HepG2 (cell line): ENCODE results near the gene TOP1. TPM values are rescaled to one million over a fixed set of nuclear protein-coding genes. Genes with fewer than 3 reads are reported as not detected.

ENCODE experiments used
- ATAC-seq: fragments of 200-7000 bp; cut with Tn5 transposase; 3 replicates; pipeline ENCODE4 v1.9.1; 2020; ENCODE audit warnings: mild to moderate bottlenecking, moderate library complexity
- BruUV-seq: library from RNA; stranded (reverse); fragments of 400-500 nt; replicated peaks from 2 replicates; lab custom pipeline; 2021; lab: Mats Ljungman, UMichigan
- CTCF ChIA-PET: fragments of 300-600 bp; formaldehyde crosslinking; extraction: SDS; loops from one replicate; lab custom pipeline; 2021; ENCODE audit warnings: low total read pairs, inconsistent platforms, low intra/inter-chr PET ratio; lab: Yijun Ruan, JAX
- POLR2A ChIA-PET: fragments of 350-600 bp; sonication (Branson Sonifier 250); formaldehyde crosslinking; loops from one replicate; lab custom pipeline; 2020; ENCODE audit warnings: antibody characterized with exemption, inconsistent platforms; lab: Yijun Ruan, JAX
- DNase-seq: peaks from one replicate; pipeline ENCODE4 v3.0.0-alpha.2; 2015; ENCODE audit warnings: low spot score
- FAIRE-seq: peaks from 3 replicates; lab custom pipeline; 2011; peaks lifted over from hg19 to GRCh38; lab: Jason Lieb, UNC
- H2AFZ ChIP-seq: one replicate; pipeline ENCODE4 v1.6.1; 2011; ENCODE audit warnings: low read length, inconsistent platforms
- H3K27ac ChIP-seq: fragments of 300-600 bp; 3 replicates; pipeline ENCODE4 v1.8.0; 2011; ENCODE audit warnings: mixed run types, mild to moderate bottlenecking, mixed read lengths, low read length, inconsistent platforms; ENCODE audit not compliant: insufficient read depth; ENCODE audit errors: extremely low read length
- H3K27me3 ChIP-seq, 2 experiments: fragments of 200-600 bp in 1 of 2; 2 replicates in 1 of 2; 3 replicates in 1 of 2; pipeline versions ENCODE4 v1.6.0 to v1.8.0; 2011; ENCODE audit warnings: low read length in 2 of 2, mild to moderate bottlenecking in 2 of 2, moderate library complexity in 2 of 2, inconsistent platforms in 1 of 2; ENCODE audit not compliant: insufficient read depth in 2 of 2, control insufficient read depth in 1 of 2
- H3K36me3 ChIP-seq, 2 experiments: fragments of 200-600 bp in 1 of 2; replicated peaks in 1 of 2; 2 replicates in 1 of 2; 3 replicates in 1 of 2; pipeline versions ENCODE4 v1.5.1 to v1.8.0; 2011; ENCODE audit warnings: low read length in 2 of 2, inconsistent platforms in 1 of 2; ENCODE audit not compliant: insufficient read depth in 2 of 2, control insufficient read depth in 1 of 2
- H3K4me1 ChIP-seq: 2 replicates; pipeline ENCODE4 v1.5.1; 2012; ENCODE audit warnings: low read length, inconsistent platforms; ENCODE audit not compliant: insufficient read depth
- H3K4me2 ChIP-seq: 2 replicates; pipeline ENCODE4 v1.6.0; 2011; ENCODE audit warnings: low read depth, low read length, inconsistent platforms
- H3K4me3 ChIP-seq, 3 experiments: fragments of 200-600 bp in 1 of 3; sonication (generic), shearing (Covaris generic) in 1 of 3; replicated peaks in 1 of 3; 2 replicates each; pipeline ENCODE4 v1.5.1; 2011 to 2016; ENCODE audit warnings: low read length in 3 of 3, inconsistent platforms in 2 of 3, low read depth in 2 of 3, mild to moderate bottlenecking in 2 of 3, control low read depth in 1 of 3, mixed read lengths in 1 of 3; ENCODE audit not compliant: insufficient read depth in 1 of 3
- H3K79me2 ChIP-seq: one replicate; pipeline ENCODE4 v1.6.1; 2011; ENCODE audit warnings: low read length, inconsistent platforms; ENCODE audit not compliant: insufficient read depth
- H3K9ac ChIP-seq: 2 replicates; pipeline ENCODE4 v1.6.0; 2011; ENCODE audit warnings: mild to moderate bottlenecking, low read depth, low read length, inconsistent platforms; ENCODE audit not compliant: insufficient read depth
- H3K9me3 ChIP-seq: 2 replicates; pipeline ENCODE4 v1.5.1; 2012; ENCODE audit warnings: mild to moderate bottlenecking, low read length
- H4K20me1 ChIP-seq: 2 replicates; pipeline ENCODE4 v1.6.0; 2011; ENCODE audit warnings: inconsistent platforms, mild to moderate bottlenecking, low read length, moderate library complexity; ENCODE audit not compliant: insufficient read depth
- LCORL ChIP-seq, 2 experiments: fragments of 450-650 bp in 1 of 2; sonication (generic) in 1 of 2; formaldehyde crosslinking in 1 of 2; IDR thresholded peaks; 2 replicates each; pipeline versions ENCODE4 v1.5.0 to v1.6.1; 2017 to 2020; ENCODE audit warnings: antibody characterized with exemption in 1 of 2, missing genetic modification reagents in 1 of 2
- MAFG ChIP-seq: sonication (generic); formaldehyde crosslinking; IDR thresholded peaks from 2 replicates; pipeline ENCODE4 v1.5.1; 2020; ENCODE audit warnings: mild to moderate bottlenecking, missing genetic modification reagents
- MAZ ChIP-seq, 2 experiments: sonication (generic) in 1 of 2; formaldehyde crosslinking in 1 of 2; IDR thresholded peaks; 2 replicates each; pipeline versions ENCODE4 v1.5.0 to v1.6.1; 2012 to 2020; ENCODE audit warnings: low read depth in 2 of 2, mild to moderate bottlenecking in 2 of 2, borderline replicate concordance in 1 of 2, improper control_type of control experiment in 1 of 2, low read length in 1 of 2, missing genetic modification reagents in 1 of 2, moderate library complexity in 1 of 2
- MBNL3 ChIP-seq: fragments of 250-450 bp; sonication (Bioruptor Pico); conservative IDR thresholded peaks from 2 replicates; pipeline ENCODE4 v1.8.0; 2022; ENCODE audit warnings: mild to moderate bottlenecking, inconsistent platforms
- MYNN ChIP-seq: sonication (generic); formaldehyde crosslinking; IDR thresholded peaks from 2 replicates; pipeline ENCODE4 v1.4.0; 2020; ENCODE audit warnings: mild to moderate bottlenecking, low read depth, missing genetic modification reagents
- POLR2AphosphoS2 ChIP-seq: IDR thresholded peaks from 2 replicates; pipeline ENCODE4 v1.6.1; 2011; ENCODE audit warnings: low read depth, low read length, improper control_type of control experiment
- RBM39 ChIP-seq: fragments of 200-400 bp; formaldehyde crosslinking; IDR thresholded peaks from one replicate; pipeline ENCODE4 v1.6.1; 2018; ENCODE audit warnings: antibody characterized with exemption, mild to moderate bottlenecking, low read depth, low read length; ENCODE audit not compliant: poor library complexity, severe bottlenecking
- SOX6 ChIP-seq, 2 experiments: fragments of 450-650 bp in 1 of 2; sonication (generic) in 1 of 2; formaldehyde crosslinking in 1 of 2; IDR thresholded peaks; 2 replicates each; pipeline versions ENCODE4 v1.4.0 to v1.6.1; 2017 to 2020; ENCODE audit warnings: antibody characterized with exemption in 1 of 2, mild to moderate bottlenecking in 1 of 2, missing genetic modification reagents in 1 of 2
- SP4 ChIP-seq: sonication (generic); formaldehyde crosslinking; IDR thresholded peaks from 2 replicates; pipeline ENCODE4 v1.8.1; 2023; ENCODE audit warnings: mild to moderate bottlenecking, missing genetic modification reagents
- ZGPAT ChIP-seq: IDR thresholded peaks from 2 replicates; pipeline ENCODE4 v1.6.1; 2016; ENCODE audit warnings: mild to moderate bottlenecking
- ZNF225 ChIP-seq: sonication (generic); formaldehyde crosslinking; IDR thresholded peaks from 2 replicates; pipeline ENCODE4 v1.4.0; 2020; ENCODE audit warnings: mild to moderate bottlenecking, missing genetic modification reagents
- ZNF503 ChIP-seq: sonication (generic); formaldehyde crosslinking; IDR thresholded peaks from 2 replicates; pipeline ENCODE4 v1.4.0; 2020; ENCODE audit warnings: missing genetic modification reagents
- ZNF557 ChIP-seq: sonication (generic); formaldehyde crosslinking; IDR thresholded peaks from 2 replicates; pipeline ENCODE4 v1.4.0; 2020; ENCODE audit warnings: missing genetic modification reagents
- ZNF740 ChIP-seq: sonication (generic); formaldehyde crosslinking; IDR thresholded peaks from 2 replicates; pipeline ENCODE4 v1.4.0; 2020; ENCODE audit warnings: missing genetic modification reagents
- ZNF782 ChIP-seq: sonication (generic); formaldehyde crosslinking; IDR thresholded peaks from 2 replicates; pipeline ENCODE4 v1.4.0; 2020; ENCODE audit warnings: missing genetic modification reagents, mild to moderate bottlenecking, borderline replicate concordance
- ZXDC ChIP-seq: sonication (generic); formaldehyde crosslinking; IDR thresholded peaks from 2 replicates; pipeline ENCODE4 v1.5.0; 2020; ENCODE audit warnings: mild to moderate bottlenecking, missing genetic modification reagents
- WGBS: methylation state at CpG from one replicate; pipeline ENCODE4 v1.1.6; 2017; ENCODE audit warnings: low lambda C conversion rate; 5-methylcytosine and 5-hydroxymethylcytosine counted together
- in situ Hi-C: cut with HindIII; loops from 2 replicates; pipeline ENCODE4 v1.10.0; 2017; ENCODE audit warnings: low pct_unique_long_range_greater_than_20kb; ENCODE audit not compliant: extremely low pct_ligation_motif_present
- intact Hi-C: fragments of 100-400 bp; cut with micrococcal nuclease; formaldehyde crosslinking; loops from one replicate; pipeline ENCODE4 v1.10.0; 2022; ENCODE audit not compliant: unreplicated experiment
- polyA plus RNA-seq, 8 experiments: library from polyadenylated mRNA; depleted of rRNA in 3 of 8; stranded (reverse) in 7 of 8; unstranded in 1 of 8; fragments of >200 nt; fragmentation: Illumina TruSeq in 4 of 8; extraction: Trizol in 4 of 8; gene quantifications; 2 replicates each; pipeline versions ENCODE4 v1.2.1 to v1.2.3, GENCODE V29; 2011 to 2016; ENCODE audit warnings: low read depth in 4 of 8, missing spikeins in 1 of 8, mixed read lengths in 1 of 8; ENCODE audit not compliant: insufficient read depth in 1 of 8
- total RNA-seq, 5 experiments: library from RNA; depleted of rRNA; stranded (reverse); fragments of >200 nt; fragmentation: Illumina TruSeq; extraction: Trizol; gene quantifications; 2 replicates each; pipeline ENCODE4 v1.2.3, GENCODE V29; 2016; ENCODE audit warnings: low read depth in 1 of 5

TOP1 gene
- total and polyA plus RNA-seq, 2 of the 13 experiments (the other 11 are each of a cell fraction or from before 2014, with no cell fraction given): 10.2 to 19.4 TPM

- Histone ChIP-seq H3K36me3 (peaks cover 9 to 17% of the 10 kb centered on the region in 2 experiments), H2AFZ (no peak overlapping the region), H3K4me3 (peak overlapping the region in 1 of 3 experiments; percentile 37; a peak in 2 of 6 replicates), H3K27ac (peak overlapping the region; percentile 64), H3K9me3 (no peaks in the 10 kb centered on the region), H3K4me1 (peaks cover 52% of the 10 kb centered on the region), H3K4me2 (peak overlapping the region; percentile 97), H3K27me3 (no peaks in the 10 kb centered on the region), H3K79me2 (peaks cover 88% of the 10 kb centered on the region), H4K20me1 (peaks cover 14% of the 10 kb centered on the region), H3K9ac (peak overlapping the region; percentile 96)
- POLR2A ChIA-PET: interaction anchor here (1.7 kb wide), 1 partner anchor 199 kb away, joined by 6 read pairs; the partner anchor contains the start of gene LPIN3
- ATAC-seq (peak; percentile 6), FAIRE-seq (no peak), DNase-seq (peak; percentile 49)
- no TSS peak for BruUV-seq
- in situ Hi-C loops (no loop called here), intact Hi-C loops (no loop called here)
- 69% methylated on average over 6 of the region's 8 CpGs for WGBS
- CTCF ChIA-PET: no interaction called here
- TF ChIP-seq ZNF782 (CRISPR knock-in tag) (no peak), POLR2AphosphoS2 (no peak), LCORL (IDR thresholded peaks at IDR 0.05) (no peak), LCORL (CRISPR knock-in tag; IDR thresholded peaks at IDR 0.05) (0 out of 2 replicates have a peak, but pooled peaks have one; percentile 41), SOX6 (IDR thresholded peaks at IDR 0.05) (no peak), SOX6 (CRISPR knock-in tag; IDR thresholded peaks at IDR 0.05) (0 out of 2 replicates have a peak, but pooled peaks have one; percentile 7), SP4 (peak; percentile 49), ZNF503 (CRISPR knock-in tag) (no peak), ZNF225 (CRISPR knock-in tag) (0 out of 2 replicates have a peak, but pooled peaks have one; percentile 11), RBM39 (peak; percentile 20), MBNL3 (no peak), ZXDC (CRISPR knock-in tag) (no peak), ZNF740 (CRISPR knock-in tag) (0 out of 2 replicates have a peak, but pooled peaks have one; percentile 52), ZGPAT (CRISPR knock-in tag) (no peak), MYNN (CRISPR knock-in tag) (no peak), MAFG (CRISPR knock-in tag) (peak; percentile 53; the same call in 1 of the 2 replicates), MAZ (IDR thresholded peaks at IDR 0.05; ENCODE audit: borderline replicate concordance, low read depth, low read length) (no peak), MAZ (CRISPR knock-in tag; IDR thresholded peaks at IDR 0.05; ENCODE audit: low read depth) (no peak), ZNF557 (CRISPR knock-in tag) (no peak)
These were observed 112.7 kb downstream of the TOP1 start for GRCh38 chr20:41141153-41141815.
